Endothelial cell of umbilical vein (primary cell): Measurements from ENCODE around the gene SFTA2. TPM values are rescaled to one million over a fixed set of nuclear protein-coding genes. Genes with fewer than 3 reads are reported as not detected.
A peak's percentile ranks its signal among the peaks of the same experiment; 100 is the strongest.

Source experiments
- BruUV-seq: library from RNA; stranded (reverse); fragments of 400-500 nt; replicated peaks from 2 replicates; lab custom pipeline; 2021; lab: Mats Ljungman, UMichigan
- CTCF ChIA-PET: fragments of 300-600, 350-600 bp; sonication (Branson Sonifier 250); formaldehyde crosslinking; loops from one replicate; lab custom pipeline; 2021; ENCODE audit warnings: antibody characterized with exemption, inconsistent platforms; lab: Charles Lee
- POLR2A ChIA-PET: fragments of 300-600, 350-600 bp; sonication (Branson Sonifier 250); formaldehyde crosslinking; loops from one replicate; lab custom pipeline; 2021; ENCODE audit warnings: antibody characterized with exemption, inconsistent platforms; lab: Charles Lee
- DNase-seq: peaks from one replicate; pipeline ENCODE4 v3.0.0-alpha.2; 2011; ENCODE audit warnings: low read depth, low spot score
- FAIRE-seq: peaks from 2 replicates; lab custom pipeline; 2011; peaks lifted over from hg19 to GRCh38; lab: Jason Lieb, UNC
- H2AFZ ChIP-seq: 2 replicates; pipeline ENCODE4 v1.6.0; 2012; ENCODE audit warnings: low read depth, low read length, control low read depth, inconsistent platforms
- H3K27ac ChIP-seq: 2 replicates; pipeline ENCODE4 v1.5.1; 2011; ENCODE audit warnings: low read depth, mild to moderate bottlenecking, control low read depth, low read length, moderate library complexity; ENCODE audit not compliant: insufficient read depth
- H3K27me3 ChIP-seq, 2 experiments: 2 replicates each; pipeline versions ENCODE4 v1.6.0 to v1.6.1; 2011; ENCODE audit warnings: low read length in 2 of 2, mixed read lengths in 1 of 2; ENCODE audit not compliant: control insufficient read depth in 2 of 2, insufficient read depth in 2 of 2
- H3K36me3 ChIP-seq, 2 experiments: 2 replicates in 1 of 2; 3 replicates in 1 of 2; pipeline ENCODE4 v1.5.1; 2011; ENCODE audit warnings: low read length in 2 of 2, mild to moderate bottlenecking in 1 of 2, moderate library complexity in 1 of 2; ENCODE audit not compliant: control insufficient read depth in 2 of 2, insufficient read depth in 2 of 2; ENCODE audit errors: extremely low read depth in 1 of 2
- H3K4me1 ChIP-seq: 3 replicates; pipeline ENCODE4 v1.5.1; 2011; ENCODE audit warnings: mild to moderate bottlenecking, low read length; ENCODE audit not compliant: control insufficient read depth, insufficient read depth; ENCODE audit errors: extremely low read depth
- H3K4me2 ChIP-seq: 2 replicates; pipeline ENCODE4 v1.6.1; 2011; ENCODE audit warnings: low read length, control low read depth, mixed read lengths; ENCODE audit not compliant: insufficient read depth
- H3K4me3 ChIP-seq, 3 experiments: fragments of 200-600 bp in 1 of 3; sonication (generic), shearing (Covaris generic) in 1 of 3; replicated peaks in 1 of 3; 2 replicates each; pipeline ENCODE4 v1.5.1; 2011 to 2016; ENCODE audit warnings: control low read depth in 3 of 3, low read length in 3 of 3, mild to moderate bottlenecking in 2 of 3, inconsistent platforms in 1 of 3, low read depth in 1 of 3, moderate library complexity in 1 of 3; ENCODE audit not compliant: insufficient read depth in 1 of 3
- H3K79me2 ChIP-seq: 2 replicates; pipeline ENCODE4 v1.6.0; 2012; ENCODE audit warnings: low read length, inconsistent platforms; ENCODE audit not compliant: control insufficient read depth, insufficient read depth
- H3K9ac ChIP-seq: replicated peaks from 2 replicates; pipeline ENCODE3; 2011; ENCODE audit warnings: low read length, control low read depth; ENCODE audit not compliant: insufficient read depth; ENCODE audit errors: extremely low read depth
- H3K9me1 ChIP-seq: replicated peaks from 3 replicates; pipeline ENCODE4 v1.6.0; 2011; ENCODE audit warnings: mild to moderate bottlenecking, low read length; ENCODE audit not compliant: control insufficient read depth, insufficient read depth; ENCODE audit errors: extremely low read depth
- H3K9me3 ChIP-seq: replicated peaks from 2 replicates; pipeline ENCODE4 v1.5.1; 2012; ENCODE audit warnings: low read length, inconsistent platforms; ENCODE audit not compliant: control insufficient read depth, insufficient read depth
- H4K20me1 ChIP-seq: replicated peaks from 2 replicates; pipeline ENCODE3; 2011; ENCODE audit warnings: mild to moderate bottlenecking, low read length; ENCODE audit not compliant: control insufficient read depth, insufficient read depth; ENCODE audit errors: extremely low read depth
- EZH2 ChIP-seq: IDR thresholded peaks from 2 replicates; pipeline ENCODE4 v1.6.1; 2012; ENCODE audit warnings: borderline replicate concordance, low read depth, mild to moderate bottlenecking, moderate library complexity, low read length, inconsistent platforms; ENCODE audit not compliant: severe bottlenecking
- FOS ChIP-seq: IDR thresholded peaks from 2 replicates; pipeline ENCODE4 v1.6.1; 2011; ENCODE audit warnings: mild to moderate bottlenecking, low read length, moderate library complexity, borderline replicate concordance; ENCODE audit not compliant: insufficient read depth
- GATA2 ChIP-seq: IDR thresholded peaks from 2 replicates; pipeline ENCODE4 v1.7.0; 2011; ENCODE audit warnings: low read depth, mild to moderate bottlenecking, moderate library complexity, mixed read lengths, low read length; ENCODE audit not compliant: insufficient read length, insufficient read depth
- JUN ChIP-seq: IDR thresholded peaks from 2 replicates; pipeline ENCODE4 v1.6.1; 2011; ENCODE audit warnings: borderline replicate concordance, low read depth; ENCODE audit not compliant: insufficient read length, insufficient read depth
- MYC ChIP-seq: IDR thresholded peaks from one replicate; pipeline ENCODE4 v1.6.1; 2011; ENCODE audit warnings: mild to moderate bottlenecking, low read depth, low read length
- POLR2A ChIP-seq: IDR thresholded peaks from 2 replicates; pipeline ENCODE4 v1.6.1; 2012; ENCODE audit warnings: low read depth, mild to moderate bottlenecking, control low read depth, low read length
- POLR2AphosphoS5 ChIP-seq: IDR thresholded peaks from 2 replicates; pipeline ENCODE4 v1.6.1; 2012; ENCODE audit warnings: low read depth, mild to moderate bottlenecking, control low read depth, low read length, moderate library complexity; ENCODE audit not compliant: insufficient read depth
- dilution Hi-C: fragments of 300-500 bp; cut with MboI; formaldehyde crosslinking; loops from one replicate; pipeline ENCODE4 v1.15.0; 2019; ENCODE audit warnings: low sequenced_read_pairs; ENCODE audit not compliant: extremely low pct_ligation_motif_present
- intact Hi-C: fragments of 100-400 bp; cut with micrococcal nuclease; formaldehyde crosslinking; loops from one replicate; pipeline ENCODE4 v1.10.0; 2022
- polyA plus RNA-seq, 4 experiments: library from polyadenylated mRNA; depleted of rRNA in 3 of 4; stranded (reverse) in 3 of 4; unstranded in 1 of 4; fragments of >200 nt; gene quantifications; 2 replicates each; pipeline versions ENCODE4 v1.2.1 to v1.2.3, GENCODE V29; 2011 to 2012; ENCODE audit warnings: missing spikeins in 1 of 4
- total RNA-seq: library from RNA; stranded (reverse); gene quantifications from 2 replicates; pipeline ENCODE4 v1.2.3, GENCODE V29; 2021
- TF ChIP-seq, protein P1 (sequence below), 2 donors: IDR thresholded peaks; 1 replicate in 1 of 2; 2 replicates in 1 of 2; pipeline ENCODE4 v1.5.1; 2011; ENCODE audit warnings: low read length in 2 of 2, mild to moderate bottlenecking in 2 of 2, moderate library complexity in 2 of 2, control low read depth in 1 of 2, inconsistent platforms in 1 of 2, low read depth in 1 of 2; ENCODE audit not compliant: insufficient read depth in 1 of 2; ENCODE audit errors: extremely low read depth in 1 of 2
- TF ChIP-seq, protein P2 (sequence below): IDR thresholded peaks from 2 replicates; pipeline ENCODE4 v1.6.1; 2011; ENCODE audit not compliant: insufficient read depth, insufficient read length

The SFTA2 gene
- total and polyA plus RNA-seq, 2 donors (not counting 3 experiments of a cell fraction or from before 2014, with no cell fraction given): not detected

DNA sequence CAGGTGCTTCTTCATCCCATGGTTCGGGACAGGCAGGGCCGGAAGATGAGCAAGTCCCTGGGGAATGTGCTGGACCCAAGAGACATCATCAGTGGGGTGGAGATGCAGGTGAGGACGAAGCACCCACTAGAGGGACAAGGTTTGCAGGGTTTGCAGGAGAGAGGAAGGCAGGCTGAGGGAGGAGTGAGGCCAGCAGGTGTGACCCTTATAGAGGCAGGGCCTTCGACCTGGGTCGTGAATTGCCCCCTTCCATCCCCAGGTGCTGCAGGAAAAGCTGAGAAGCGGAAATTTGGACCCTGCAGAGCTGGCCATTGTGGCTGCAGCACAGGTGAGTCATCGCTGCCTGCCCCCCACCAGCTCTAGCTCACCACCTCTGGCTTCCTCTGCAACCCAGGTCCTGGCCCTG lies 9.5 kb downstream of the SFTA2 start:
- TSS peak; percentile 5 for BruUV-seq
- peaks cover 2 to 56% of the 10 kb centered on the region in 2 experiments for H3K36me3 ChIP-seq
- no peak for DNase-seq
- H3K4me1 ChIP-seq: no peaks in the 10 kb centered on the region
- dilution Hi-C loops (no loop called here), intact Hi-C loops (no loop called here)
- no peak overlapping the region for H3K4me3 ChIP-seq
- no peak overlapping the region for H3K27ac ChIP-seq
- no peaks in the 10 kb centered on the region for H3K9me1 ChIP-seq
- no peak overlapping the region for H3K4me2 ChIP-seq
- H3K9ac ChIP-seq: no peak overlapping the region
- H4K20me1 ChIP-seq: no peaks in the 10 kb centered on the region
- H3K79me2 ChIP-seq: no peaks in the 10 kb centered on the region
- FAIRE-seq: no peak
- H3K9me3 ChIP-seq: no peaks in the 10 kb centered on the region
- H2AFZ ChIP-seq: no peak overlapping the region
- H3K27me3 ChIP-seq: no peaks in the 10 kb centered on the region
- POLR2A ChIA-PET: no interaction called here
- CTCF ChIA-PET: interaction anchor here (1.3 to 1.8 kb wide), 2 partner anchors 158 to 165 kb away, joined by 3 to 6 read pairs; no protein-coding TSS in a partner anchor
- no peak for TF ChIP-seq POLR2A
- TF ChIP-seq MYC: no peak

DNA sequence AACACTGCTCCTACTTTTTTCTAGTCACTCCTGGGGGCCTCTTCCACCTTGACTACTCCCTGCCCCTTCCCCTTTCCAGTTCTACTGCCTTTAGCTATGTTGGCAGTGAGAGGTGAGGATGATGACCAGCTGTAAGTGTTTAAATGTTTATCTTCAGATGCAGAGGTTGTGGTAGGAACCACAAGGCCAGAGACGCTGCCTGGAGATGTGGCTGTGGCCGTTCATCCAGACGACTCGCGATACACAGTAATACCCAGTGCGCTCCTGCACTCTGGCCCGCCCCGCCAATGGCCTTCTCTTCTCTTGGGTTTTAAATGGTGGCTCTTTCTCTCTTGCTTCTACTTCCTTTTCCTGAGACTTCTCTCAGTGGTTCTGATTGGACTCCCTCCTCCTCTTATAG lies 13.3 kb downstream of the SFTA2 start:
- H3K79me2 ChIP-seq: no peaks in the 10 kb centered on the region
- H3K27ac ChIP-seq: no peak overlapping the region
- CTCF ChIA-PET: interaction anchor here (0.8 to 7.6 kb wide), 4 partner anchors 144 to 169 kb away, joined by 3 to 142 read pairs (median 114); no protein-coding TSS in a partner anchor
- H3K9me3 ChIP-seq: no peaks in the 10 kb centered on the region
- H3K27me3 ChIP-seq: no peaks in the 10 kb centered on the region
- H4K20me1 ChIP-seq: no peaks in the 10 kb centered on the region
- no peak overlapping the region for H3K9ac ChIP-seq
- H3K4me1 ChIP-seq: peaks cover 22% of the 10 kb centered on the region
- intact Hi-C loops (no loop called here), dilution Hi-C loops (no loop called here)
- no peak overlapping the region for H2AFZ ChIP-seq
- no TSS peak for BruUV-seq
- no peaks in the 10 kb centered on the region for H3K9me1 ChIP-seq
- peaks cover 0 to 41% of the 10 kb centered on the region in 2 experiments for H3K36me3 ChIP-seq
- DNase-seq: no peak
- FAIRE-seq: no peak
- POLR2A ChIA-PET: no interaction called here
- H3K4me2 ChIP-seq: no peak overlapping the region
- no peak overlapping the region for H3K4me3 ChIP-seq
- TF ChIP-seq MYC: no peak
- TF ChIP-seq GATA2: no peak
- no peak for TF ChIP-seq EZH2
- TF ChIP-seq JUN: no peak
- TF ChIP-seq, protein P1, sequence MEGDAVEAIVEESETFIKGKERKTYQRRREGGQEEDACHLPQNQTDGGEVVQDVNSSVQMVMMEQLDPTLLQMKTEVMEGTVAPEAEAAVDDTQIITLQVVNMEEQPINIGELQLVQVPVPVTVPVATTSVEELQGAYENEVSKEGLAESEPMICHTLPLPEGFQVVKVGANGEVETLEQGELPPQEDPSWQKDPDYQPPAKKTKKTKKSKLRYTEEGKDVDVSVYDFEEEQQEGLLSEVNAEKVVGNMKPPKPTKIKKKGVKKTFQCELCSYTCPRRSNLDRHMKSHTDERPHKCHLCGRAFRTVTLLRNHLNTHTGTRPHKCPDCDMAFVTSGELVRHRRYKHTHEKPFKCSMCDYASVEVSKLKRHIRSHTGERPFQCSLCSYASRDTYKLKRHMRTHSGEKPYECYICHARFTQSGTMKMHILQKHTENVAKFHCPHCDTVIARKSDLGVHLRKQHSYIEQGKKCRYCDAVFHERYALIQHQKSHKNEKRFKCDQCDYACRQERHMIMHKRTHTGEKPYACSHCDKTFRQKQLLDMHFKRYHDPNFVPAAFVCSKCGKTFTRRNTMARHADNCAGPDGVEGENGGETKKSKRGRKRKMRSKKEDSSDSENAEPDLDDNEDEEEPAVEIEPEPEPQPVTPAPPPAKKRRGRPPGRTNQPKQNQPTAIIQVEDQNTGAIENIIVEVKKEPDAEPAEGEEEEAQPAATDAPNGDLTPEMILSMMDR (IDR thresholded peaks at IDR 0.05; ENCODE audit: extremely low read depth in 1 of 2, insufficient read depth in 1 of 2, low read depth in 1 of 2, low read length in 2 of 2): no peak
- TF ChIP-seq, protein P2, sequence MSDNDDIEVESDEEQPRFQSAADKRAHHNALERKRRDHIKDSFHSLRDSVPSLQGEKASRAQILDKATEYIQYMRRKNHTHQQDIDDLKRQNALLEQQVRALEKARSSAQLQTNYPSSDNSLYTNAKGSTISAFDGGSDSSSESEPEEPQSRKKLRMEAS: no peak
- TF ChIP-seq FOS: no peak
- TF ChIP-seq POLR2AphosphoS5: no peak
- TF ChIP-seq POLR2A: no peak
